ENCODE measurements around the gene PPP4R2. TPM values are rescaled to one million over a fixed set of nuclear protein-coding genes. Genes with fewer than 3 reads are reported as not detected.
A peak's percentile ranks its signal among the peaks of the same experiment; 100 is the strongest.

PPP4R2 gene
- total and polyA plus RNA-seq, 9 of the 15 experiments (the other 6 are each of a cell fraction or from before 2014, with no cell fraction given) = 11.0 to 49.6 (median 31.6) TPM

- TF ChIP-seq, protein P1, sequence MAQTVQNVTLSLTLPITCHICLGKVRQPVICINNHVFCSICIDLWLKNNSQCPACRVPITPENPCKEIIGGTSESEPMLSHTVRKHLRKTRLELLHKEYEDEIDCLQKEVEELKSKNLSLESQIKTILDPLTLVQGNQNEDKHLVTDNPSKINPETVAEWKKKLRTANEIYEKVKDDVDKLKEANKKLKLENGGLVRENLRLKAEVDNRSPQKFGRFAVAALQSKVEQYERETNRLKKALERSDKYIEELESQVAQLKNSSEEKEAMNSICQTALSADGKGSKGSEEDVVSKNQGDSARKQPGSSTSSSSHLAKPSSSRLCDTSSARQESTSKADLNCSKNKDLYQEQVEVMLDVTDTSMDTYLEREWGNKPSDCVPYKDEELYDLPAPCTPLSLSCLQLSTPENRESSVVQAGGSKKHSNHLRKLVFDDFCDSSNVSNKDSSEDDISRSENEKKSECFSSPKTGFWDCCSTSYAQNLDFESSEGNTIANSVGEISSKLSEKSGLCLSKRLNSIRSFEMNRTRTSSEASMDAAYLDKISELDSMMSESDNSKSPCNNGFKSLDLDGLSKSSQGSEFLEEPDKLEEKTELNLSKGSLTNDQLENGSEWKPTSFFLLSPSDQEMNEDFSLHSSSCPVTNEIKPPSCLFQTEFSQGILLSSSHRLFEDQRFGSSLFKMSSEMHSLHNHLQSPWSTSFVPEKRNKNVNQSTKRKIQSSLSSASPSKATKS (CRISPR knock-in tag; IDR thresholded peaks at IDR 0.05) = no peak
- TF ChIP-seq CCAR2 (IDR thresholded peaks at IDR 0.05; ENCODE audit: low read depth, low read length) (no peak), PRDM10 (IDR thresholded peaks at IDR 0.05; ENCODE audit: partially characterized antibody) (no peak), POLR2H (tag; IDR thresholded peaks at IDR 0.05; ENCODE audit: low read depth) (peak; percentile 69), MYC (IDR thresholded peaks at IDR 0.05; ENCODE audit: low read depth, low read length) (peak; percentile 71), MYC (CRISPR knock-in tag; IDR thresholded peaks at IDR 0.05; ENCODE audit: borderline replicate concordance, low read depth) (no peak), SAFB (IDR thresholded peaks at IDR 0.05; ENCODE audit: borderline replicate concordance, low read depth, low read length) (no peak), NFIC (IDR thresholded peaks at IDR 0.05) (no peak; the same call in 1 of the 2 replicates), SOX6 (IDR thresholded peaks at IDR 0.05) (no peak), YY1 (IDR thresholded peaks at IDR 0.05; ENCODE audit: borderline replicate concordance in 1 of 3, control insufficient read depth in 1 of 3, extremely low read depth in 1 of 3, insufficient read depth in 3 of 3, insufficient read length in 1 of 3, insufficient replicate concordance in 2 of 3, low read depth in 1 of 3, low read length in 2 of 3) (peak; percentile 79 to 96 (median 93)), ZBTB11 (CRISPR knock-in tag; IDR thresholded peaks at IDR 0.05) (0 out of 6 replicates have a peak, but pooled peaks of 1 of the 3 experiments have one; percentile 13), HCFC1 (IDR thresholded peaks at IDR 0.05; ENCODE audit: low read depth, low read length) (peak; percentile 28; the same call in 1 of the 2 replicates), ZFP1 (CRISPR knock-in tag; IDR thresholded peaks at IDR 0.05) (no peak), HNRNPLL (IDR thresholded peaks at IDR 0.05; ENCODE audit: low read depth, low read length, poor library complexity, severe bottlenecking) (no peak), GABPA (tag; conservative IDR thresholded peaks at IDR 0.05; ENCODE audit: low read depth) (no peak)
These were observed at the start of gene PPP4R2 (continued) for GRCh38 chr3:72996473-72997333.
